ENCODE results near the gene YLPM1. TPM values are rescaled to one million over a fixed set of nuclear protein-coding genes. Genes with fewer than 3 reads are reported as not detected.

The YLPM1 gene
- total and polyA plus RNA-seq, 10 of the 15 experiments (the other 5 are each of a cell fraction or from before 2014, with no cell fraction given): 11.1 to 48.2 (median 18.0) TPM

- Histone ChIP-seq H3K4me2 (ENCODE audit: control insufficient read depth, insufficient read depth) (no peak overlapping the region), H3K27me3 (replicated peaks in 1 of 2; ENCODE audit: control insufficient read depth in 2 of 2, insufficient read depth in 2 of 2, low read length in 1 of 2) (no peaks in the 10 kb centered on the region), H3K4me1 (ENCODE audit: control insufficient read depth, insufficient read depth, low read length) (peaks cover 30% of the 10 kb centered on the region), H3K36me3 (ENCODE audit: control insufficient read depth in 2 of 2, insufficient read depth in 2 of 2, low read length in 1 of 2) (peaks cover 7 to 12% of the 10 kb centered on the region in 2 experiments), H3K4me3 (no peak overlapping the region), H3K27ac (ENCODE audit: control insufficient read depth, insufficient read depth) (no peak overlapping the region), H3K9ac (ENCODE audit: control insufficient read depth, insufficient read depth, low read length) (no peak overlapping the region), H3K79me2 (ENCODE audit: control insufficient read depth, insufficient read depth, low read length) (no peaks in the 10 kb centered on the region), H2AFZ (ENCODE audit: control insufficient read depth, low read depth, low read length) (no peak overlapping the region), H3K9me3 (replicated peaks; ENCODE audit: control insufficient read depth, insufficient read depth, low read length) (no peaks in the 10 kb centered on the region), H4K20me1 (ENCODE audit: control insufficient read depth, insufficient read depth) (no peaks in the 10 kb centered on the region)
- ChIA-PET SMC1A (ENCODE audit: uncharacterized antibody, unreplicated experiment) (no interaction called here), CTCF (interaction anchor here (1.5 kb wide), 1 partner anchor 68 kb away, joined by 3 read pairs; no protein-coding TSS in a partner anchor), RAD21 (ENCODE audit: unreplicated experiment) (no interaction called here), POLR2A (no interaction called here)
- in situ Hi-C loops (cut with MboI): no loop called here
- FAIRE-seq (no peak), DNase-seq (ENCODE audit: low read depth, low spot score) (no peak), ATAC-seq (no peak)
- BruUV-seq (replicated peaks): no TSS peak
- no peak for TF ChIP-seq SP1 (IDR thresholded peaks at IDR 0.05; ENCODE audit: low read depth, low read length)
- TF ChIP-seq NFXL1 (IDR thresholded peaks at IDR 0.05; ENCODE audit: borderline replicate concordance): no peak
- TF ChIP-seq ZNF384 (IDR thresholded peaks at IDR 0.05; ENCODE audit: borderline replicate concordance, low read depth, low read length): no peak
- no peak for TF ChIP-seq KLF5 (IDR thresholded peaks at IDR 0.05; ENCODE audit: partially characterized antibody)
- TF ChIP-seq SRF (IDR thresholded peaks at IDR 0.05; ENCODE audit: low read depth in 2 of 2, low read length in 2 of 2): no peak
- TF ChIP-seq STAT1 (conservative IDR thresholded peaks at IDR 0.05): no peak
- TF ChIP-seq ZNF622 (IDR thresholded peaks at IDR 0.05): no peak
- TF ChIP-seq ASH2L (IDR thresholded peaks at IDR 0.05; ENCODE audit: borderline replicate concordance, low read depth): no peak
- no peak for TF ChIP-seq NFYB (IDR thresholded peaks at IDR 0.05; ENCODE audit: insufficient read depth, low read depth, low read length)
- no peak for TF ChIP-seq TARDBP (IDR thresholded peaks at IDR 0.05; ENCODE audit: borderline replicate concordance)
- TF ChIP-seq NKRF (conservative IDR thresholded peaks at IDR 0.05): no peak
- no peak for TF ChIP-seq MAX (IDR thresholded peaks at IDR 0.05; ENCODE audit: low read depth, low read length)
- TF ChIP-seq ZNF217 (IDR thresholded peaks at IDR 0.05): no peak
- no peak for TF ChIP-seq WRNIP1 (IDR thresholded peaks at IDR 0.05; ENCODE audit: borderline replicate concordance, low read depth, low read length)
- TF ChIP-seq MEF2A (IDR thresholded peaks at IDR 0.05; ENCODE audit: insufficient read depth, low read depth, low read length): no peak
- TF ChIP-seq HDAC2 (IDR thresholded peaks at IDR 0.05): no peak
- TF ChIP-seq, protein P1, sequence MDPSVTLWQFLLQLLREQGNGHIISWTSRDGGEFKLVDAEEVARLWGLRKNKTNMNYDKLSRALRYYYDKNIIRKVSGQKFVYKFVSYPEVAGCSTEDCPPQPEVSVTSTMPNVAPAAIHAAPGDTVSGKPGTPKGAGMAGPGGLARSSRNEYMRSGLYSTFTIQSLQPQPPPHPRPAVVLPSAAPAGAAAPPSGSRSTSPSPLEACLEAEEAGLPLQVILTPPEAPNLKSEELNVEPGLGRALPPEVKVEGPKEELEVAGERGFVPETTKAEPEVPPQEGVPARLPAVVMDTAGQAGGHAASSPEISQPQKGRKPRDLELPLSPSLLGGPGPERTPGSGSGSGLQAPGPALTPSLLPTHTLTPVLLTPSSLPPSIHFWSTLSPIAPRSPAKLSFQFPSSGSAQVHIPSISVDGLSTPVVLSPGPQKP (IDR thresholded peaks at IDR 0.05; ENCODE audit: low read depth, low read length): no peak
- no peak for TF ChIP-seq NR2C1 (IDR thresholded peaks at IDR 0.05)
- intact Hi-C loops (cut with micrococcal nuclease; ENCODE audit: unreplicated experiment): no loop called here
- 97% methylated on average over 4 of the region's 4 CpGs for WGBS (ENCODE audit: insufficient coverage, insufficient replicate concordance, low lambda C conversion rate, missing lambda C conversion rate)
Observed at GRCh38 chr14:74832849-74833248, 69.7 kb downstream of the YLPM1 start.
